HepG2 (cell line): ENCODE data around the gene SBK1. TPM values are rescaled to one million over a fixed set of nuclear protein-coding genes. Genes with fewer than 3 reads are reported as not detected.

Experiments
- ARID2 ChIP-seq: sonication (generic); formaldehyde crosslinking; IDR thresholded peaks from 2 replicates; pipeline ENCODE4 v1.8.1; 2022; ENCODE audit warnings: mild to moderate bottlenecking, missing genetic modification reagents, borderline replicate concordance
- BCL6 ChIP-seq: IDR thresholded peaks from 2 replicates; pipeline ENCODE4 v1.6.1; 2016; ENCODE audit warnings: missing genetic modification reagents, missing compliant biosample characterization
- CCDC6 ChIP-seq: sonication (generic); formaldehyde crosslinking; IDR thresholded peaks from 2 replicates; pipeline ENCODE4 v1.8.1; 2022; ENCODE audit warnings: mild to moderate bottlenecking, missing genetic modification reagents, moderate library complexity
- HOXA5 ChIP-seq: sonication (generic); formaldehyde crosslinking; IDR thresholded peaks from 2 replicates; pipeline ENCODE4 v1.4.0; 2020; ENCODE audit warnings: missing genetic modification reagents
- MTA1 ChIP-seq: sonication (generic); formaldehyde crosslinking; IDR thresholded peaks from 2 replicates; pipeline ENCODE4 v1.4.0; 2020; ENCODE audit warnings: missing genetic modification reagents, mild to moderate bottlenecking, borderline replicate concordance
- NCOA5 ChIP-seq: sonication (generic); formaldehyde crosslinking; IDR thresholded peaks from 2 replicates; pipeline ENCODE4 v1.4.0; 2020; ENCODE audit warnings: missing genetic modification reagents
- NCOR1 ChIP-seq: fragments of 200-600 bp; sonication (generic); IDR thresholded peaks from 2 replicates; pipeline ENCODE4 v1.7.0; 2017; ENCODE audit warnings: antibody characterized with exemption, low read length, borderline replicate concordance
- ONECUT2 ChIP-seq: sonication (generic); formaldehyde crosslinking; IDR thresholded peaks from 2 replicates; pipeline ENCODE4 v1.4.0; 2020; ENCODE audit warnings: missing genetic modification reagents
- POLR2G ChIP-seq: fragments of 200-400 bp; formaldehyde crosslinking; IDR thresholded peaks from 2 replicates; pipeline ENCODE4 v1.6.1; 2018; ENCODE audit warnings: mild to moderate bottlenecking, low read depth, low read length, moderate library complexity
- ZNF350 ChIP-seq: sonication (generic); formaldehyde crosslinking; IDR thresholded peaks from 2 replicates; pipeline ENCODE4 v1.4.0; 2020; ENCODE audit warnings: mild to moderate bottlenecking, low read depth, missing genetic modification reagents, borderline replicate concordance
- ZNF549 ChIP-seq: sonication (generic); formaldehyde crosslinking; IDR thresholded peaks from 2 replicates; pipeline ENCODE4 v1.5.0; 2020; ENCODE audit warnings: missing genetic modification reagents
- ZNF564 ChIP-seq: sonication (generic); formaldehyde crosslinking; IDR thresholded peaks from 2 replicates; pipeline ENCODE4 v1.8.1; 2023; ENCODE audit warnings: mild to moderate bottlenecking, missing genetic modification reagents
- ZNF629 ChIP-seq: sonication (generic); formaldehyde crosslinking; conservative IDR thresholded peaks from 2 replicates; pipeline ENCODE4 v1.5.0; 2020; ENCODE audit warnings: missing genetic modification reagents
- ZNF746 ChIP-seq: sonication (generic); formaldehyde crosslinking; IDR thresholded peaks from 2 replicates; pipeline ENCODE4 v1.8.0; 2022; ENCODE audit warnings: mild to moderate bottlenecking, missing genetic modification reagents
- polyA plus RNA-seq, 8 experiments: library from polyadenylated mRNA; depleted of rRNA in 3 of 8; stranded (reverse) in 7 of 8; unstranded in 1 of 8; fragments of >200 nt; fragmentation: Illumina TruSeq in 4 of 8; extraction: Trizol in 4 of 8; gene quantifications; 2 replicates each; pipeline versions ENCODE4 v1.2.1 to v1.2.3, GENCODE V29; 2011 to 2016; ENCODE audit warnings: low read depth in 4 of 8, missing spikeins in 1 of 8, mixed read lengths in 1 of 8; ENCODE audit not compliant: insufficient read depth in 1 of 8
- total RNA-seq, 5 experiments: library from RNA; depleted of rRNA; stranded (reverse); fragments of >200 nt; fragmentation: Illumina TruSeq; extraction: Trizol; gene quantifications; 2 replicates each; pipeline ENCODE4 v1.2.3, GENCODE V29; 2016; ENCODE audit warnings: low read depth in 1 of 5
- TF ChIP-seq, protein P1 (sequence below): sonication (generic); formaldehyde crosslinking; conservative IDR thresholded peaks from 2 replicates; pipeline ENCODE4 v1.8.0; 2022; ENCODE audit warnings: mild to moderate bottlenecking, moderate library complexity, missing genetic modification reagents
- TF ChIP-seq, protein P2 (sequence below): sonication (generic); formaldehyde crosslinking; IDR thresholded peaks from 2 replicates; pipeline ENCODE4 v1.8.0; 2022; ENCODE audit warnings: low read depth, missing genetic modification reagents
- TF ChIP-seq, protein P3 (sequence below): sonication (generic); formaldehyde crosslinking; IDR thresholded peaks from 2 replicates; pipeline ENCODE4 v1.4.0; 2020; ENCODE audit warnings: missing genetic modification reagents; ENCODE audit errors: not compliant biosample characterization
- TF ChIP-seq, protein P4 (sequence below): sonication (generic); formaldehyde crosslinking; IDR thresholded peaks from 2 replicates; pipeline ENCODE4 v1.4.0; 2020; ENCODE audit warnings: missing genetic modification reagents

SBK1 gene
- total and polyA plus RNA-seq, 2 of the 13 experiments (the other 11 are each of a cell fraction or from before 2014, with no cell fraction given): 0.15 to 0.17 TPM

DNA sequence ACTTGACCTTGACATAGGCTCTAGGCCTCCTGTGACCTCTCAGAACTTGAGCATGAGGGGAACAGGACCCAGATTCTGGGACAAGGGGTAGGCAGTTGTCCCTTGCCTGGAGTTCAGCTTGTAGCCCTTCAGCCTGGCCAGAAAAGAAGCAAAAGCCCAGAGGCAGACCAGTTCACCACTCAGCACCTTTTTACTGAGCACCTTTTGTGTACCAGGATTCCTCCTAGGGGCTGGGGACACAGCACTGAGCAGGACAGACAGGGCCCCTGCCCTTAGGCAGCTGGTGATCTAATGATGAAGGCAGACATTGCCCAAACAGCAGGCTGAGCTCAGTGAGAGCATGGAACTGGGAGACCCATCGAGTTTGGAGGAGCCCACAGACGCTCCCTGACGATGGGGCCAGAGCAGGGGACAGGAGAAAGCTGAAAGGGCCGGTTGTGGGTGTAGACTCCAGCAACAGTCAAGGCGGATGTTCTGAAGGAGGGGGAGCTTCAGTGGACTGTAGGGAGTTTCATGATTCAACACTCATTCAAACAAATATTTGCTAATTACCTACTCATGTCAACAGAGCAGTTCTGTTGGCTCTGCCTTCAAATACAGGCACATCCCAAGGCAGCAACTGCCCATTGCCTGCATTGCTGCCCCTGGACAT is 32.0 kb downstream of the SBK1 start (continued):
- TF ChIP-seq ZNF549 (CRISPR knock-in tag) (no peak), ZNF746 (CRISPR knock-in tag) (no peak), NCOA5 (CRISPR knock-in tag) (no peak), ZNF350 (CRISPR knock-in tag) (0 out of 2 replicates have a peak, but pooled peaks have one; percentile 3), MTA1 (CRISPR knock-in tag) (no peak), ONECUT2 (CRISPR knock-in tag) (no peak), CCDC6 (CRISPR knock-in tag) (no peak), POLR2G (no peak), ZNF629 (no peak), HOXA5 (CRISPR knock-in tag) (no peak), ARID2 (CRISPR knock-in tag) (no peak), NCOR1 (no peak), ZNF564 (CRISPR knock-in tag) (no peak), BCL6 (CRISPR knock-in tag) (peak; percentile 53; the same call in 1 of the 2 replicates)
- TF ChIP-seq, protein P1, sequence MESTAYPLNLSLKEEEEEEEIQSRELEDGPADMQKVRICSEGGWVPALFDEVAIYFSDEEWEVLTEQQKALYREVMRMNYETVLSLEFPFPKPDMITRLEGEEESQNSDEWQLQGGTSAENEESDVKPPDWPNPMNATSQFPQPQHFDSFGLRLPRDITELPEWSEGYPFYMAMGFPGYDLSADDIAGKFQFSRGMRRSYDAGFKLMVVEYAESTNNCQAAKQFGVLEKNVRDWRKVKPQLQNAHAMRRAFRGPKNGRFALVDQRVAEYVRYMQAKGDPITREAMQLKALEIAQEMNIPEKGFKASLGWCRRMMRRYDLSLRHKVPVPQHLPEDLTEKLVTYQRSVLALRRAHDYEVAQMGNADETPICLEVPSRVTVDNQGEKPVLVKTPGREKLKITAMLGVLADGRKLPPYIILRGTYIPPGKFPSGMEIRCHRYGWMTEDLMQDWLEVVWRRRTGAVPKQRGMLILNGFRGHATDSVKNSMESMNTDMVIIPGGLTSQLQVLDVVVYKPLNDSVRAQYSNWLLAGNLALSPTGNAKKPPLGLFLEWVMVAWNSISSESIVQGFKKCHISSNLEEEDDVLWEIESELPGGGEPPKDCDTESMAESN (CRISPR knock-in tag): peak; percentile 69
- TF ChIP-seq, protein P2, sequence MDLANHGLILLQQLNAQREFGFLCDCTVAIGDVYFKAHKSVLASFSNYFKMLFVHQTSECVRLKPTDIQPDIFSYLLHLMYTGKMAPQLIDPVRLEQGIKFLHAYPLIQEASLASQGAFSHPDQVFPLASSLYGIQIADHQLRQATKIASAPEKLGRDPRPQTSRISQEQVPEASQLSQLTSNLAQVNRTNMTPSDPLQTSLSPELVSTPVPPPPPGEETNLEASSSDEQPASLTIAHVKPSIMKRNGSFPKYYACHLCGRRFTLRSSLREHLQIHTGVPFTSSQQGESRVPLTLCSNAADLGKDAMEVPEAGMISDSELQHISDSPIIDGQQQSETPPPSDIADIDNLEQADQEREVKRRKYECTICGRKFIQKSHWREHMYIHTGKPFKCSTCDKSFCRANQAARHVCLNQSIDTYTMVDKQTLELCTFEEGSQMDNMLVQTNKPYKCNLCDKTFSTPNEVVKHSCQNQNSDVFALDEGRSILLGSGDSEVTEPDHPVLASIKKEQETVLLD (CRISPR knock-in tag): no peak
- TF ChIP-seq, protein P3, sequence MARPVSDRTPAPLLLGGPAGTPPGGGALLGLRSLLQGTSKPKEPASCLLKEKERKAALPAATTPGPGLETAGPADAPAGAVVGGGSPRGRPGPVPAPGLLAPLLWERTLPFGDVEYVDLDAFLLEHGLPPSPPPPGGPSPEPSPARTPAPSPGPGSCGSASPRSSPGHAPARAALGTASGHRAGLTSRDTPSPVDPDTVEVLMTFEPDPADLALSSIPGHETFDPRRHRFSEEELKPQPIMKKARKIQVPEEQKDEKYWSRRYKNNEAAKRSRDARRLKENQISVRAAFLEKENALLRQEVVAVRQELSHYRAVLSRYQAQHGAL (CRISPR knock-in tag): no peak
- TF ChIP-seq, protein P4, sequence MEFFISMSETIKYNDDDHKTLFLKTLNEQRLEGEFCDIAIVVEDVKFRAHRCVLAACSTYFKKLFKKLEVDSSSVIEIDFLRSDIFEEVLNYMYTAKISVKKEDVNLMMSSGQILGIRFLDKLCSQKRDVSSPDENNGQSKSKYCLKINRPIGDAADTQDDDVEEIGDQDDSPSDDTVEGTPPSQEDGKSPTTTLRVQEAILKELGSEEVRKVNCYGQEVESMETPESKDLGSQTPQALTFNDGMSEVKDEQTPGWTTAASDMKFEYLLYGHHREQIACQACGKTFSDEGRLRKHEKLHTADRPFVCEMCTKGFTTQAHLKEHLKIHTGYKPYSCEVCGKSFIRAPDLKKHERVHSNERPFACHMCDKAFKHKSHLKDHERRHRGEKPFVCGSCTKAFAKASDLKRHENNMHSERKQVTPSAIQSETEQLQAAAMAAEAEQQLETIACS (CRISPR knock-in tag): no peak
